Fibroblast of pulmonary artery (primary cell): ENCODE results near the gene CASTOR1.
"Not testable (repeated sequence)": the region's sequence is repeated elsewhere in the genome, so short reads cannot be mapped to it uniquely, and the experiment has no call there.

Experiments used
- DNase-seq: peaks from one replicate; pipeline ENCODE4 v3.0.0-alpha.2; 2010; ENCODE audit warnings: low read depth
- H3K4me3 ChIP-seq: replicated peaks from 2 replicates; pipeline ENCODE4 v1.5.1; 2011; ENCODE audit warnings: low read depth, mild to moderate bottlenecking, control low read depth, low read length, moderate library complexity
- CTCF ChIP-seq: IDR thresholded peaks from 2 replicates; pipeline ENCODE4 v1.5.1; 2011; ENCODE audit warnings: mild to moderate bottlenecking, control low read depth, low read length, inconsistent platforms; ENCODE audit errors: missing control alignments

Gene CASTOR1

GRCh38 chr22:30289141-30289979 is at the start of gene CASTOR1:
CASTOR1 (minus strand) TSS chr22:30289505; CDS start chr22:30289497, 8 bp downstream.
- no peak for TF ChIP-seq CTCF
- H3K4me3 ChIP-seq = peak within 1 kb of the TSS; percentile 83
- peak; percentile 98 for DNase-seq

GRCh38 chr22:30338802-30339201 is 49.5 kb upstream of the CASTOR1 start:
- no peak for TF ChIP-seq CTCF
- no peak overlapping the region for H3K4me3 ChIP-seq
- no peak for DNase-seq

DNA sequence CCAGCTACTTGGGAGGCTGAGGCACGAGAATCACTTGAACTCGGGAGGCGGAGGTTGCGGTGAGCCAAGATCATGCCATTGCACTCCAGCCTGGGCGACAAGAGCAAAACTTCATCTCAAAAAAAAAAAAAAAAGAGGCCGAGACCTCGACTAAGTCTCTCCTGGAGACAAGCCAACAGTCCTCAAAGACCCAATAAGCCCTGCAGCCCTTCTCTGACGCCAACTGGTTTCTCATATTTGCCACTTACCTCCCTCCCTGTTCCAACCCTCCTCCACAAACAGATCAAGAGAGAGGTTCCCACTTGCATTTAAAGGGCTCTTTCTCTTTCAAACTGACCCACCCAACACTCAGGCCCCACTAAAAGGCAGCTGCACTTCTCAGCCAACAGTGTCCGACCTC is 49.0 kb upstream of the CASTOR1 start:
- DNase-seq, H3K4me3 ChIP-seq: not testable (repeated sequence)

- H3K4me3 ChIP-seq = no peak overlapping the region
- DNase-seq = no peak
- TF ChIP-seq CTCF = no peak
These were observed 48.1 kb upstream of the CASTOR1 start for GRCh38 chr22:30337461-30337778.

DNA sequence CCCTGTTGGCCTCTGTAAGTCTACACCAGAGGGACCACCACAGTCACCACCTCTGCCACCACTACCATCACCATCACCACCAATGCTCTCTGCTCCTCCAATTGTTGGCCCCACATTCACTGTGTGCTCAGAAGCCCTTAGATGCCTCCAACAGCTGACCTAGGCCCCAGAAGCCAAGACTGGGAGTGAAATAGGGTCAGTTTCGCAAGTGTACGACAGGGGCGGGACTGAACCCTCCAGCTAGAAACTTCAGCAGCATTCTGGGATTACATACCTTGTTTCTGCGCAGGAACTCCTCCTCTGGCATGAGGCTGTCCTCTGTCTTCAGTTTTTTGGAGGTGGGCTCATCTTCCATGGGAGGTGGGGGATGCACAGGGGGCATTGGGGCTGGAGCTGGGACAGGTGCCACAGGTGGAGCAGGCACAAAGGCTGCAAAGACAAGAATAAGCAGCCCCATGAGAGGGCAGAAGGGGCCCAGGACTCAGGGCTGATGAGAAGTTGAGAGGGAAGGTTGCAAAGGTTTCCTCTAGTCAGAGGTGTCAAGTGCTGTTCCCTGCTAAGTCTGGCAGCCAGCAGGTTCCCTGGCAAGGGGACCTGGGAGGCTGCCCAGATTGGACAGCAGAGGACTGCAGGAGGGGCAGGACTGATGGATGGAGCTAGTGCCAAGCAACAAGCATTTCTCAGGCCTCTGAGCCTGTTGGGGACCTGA is 47.6 kb upstream of the CASTOR1 start:
- no peak overlapping the region for H3K4me3 ChIP-seq
- no peak for DNase-seq
- no peak for TF ChIP-seq CTCF

DNA sequence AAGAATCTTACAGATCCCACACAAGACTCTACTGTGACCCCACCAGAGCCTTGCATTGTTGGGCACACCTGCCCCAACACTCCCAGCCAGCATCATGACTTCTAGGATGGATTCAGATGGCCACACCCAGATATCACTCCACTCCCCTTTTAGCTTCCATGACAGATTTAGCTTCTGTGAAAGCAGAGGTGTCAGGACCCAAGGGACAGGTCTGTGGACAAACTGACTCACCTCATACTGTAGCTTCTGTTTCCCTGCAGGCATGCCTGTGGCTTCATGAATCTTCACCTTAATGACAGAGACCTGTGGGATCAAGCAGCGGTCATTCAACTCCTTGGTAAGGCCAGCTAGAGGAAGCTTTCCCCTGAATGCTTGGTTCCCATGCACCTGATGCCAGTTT is 45.9 kb upstream of the CASTOR1 start:
- no peak for TF ChIP-seq CTCF

DNA sequence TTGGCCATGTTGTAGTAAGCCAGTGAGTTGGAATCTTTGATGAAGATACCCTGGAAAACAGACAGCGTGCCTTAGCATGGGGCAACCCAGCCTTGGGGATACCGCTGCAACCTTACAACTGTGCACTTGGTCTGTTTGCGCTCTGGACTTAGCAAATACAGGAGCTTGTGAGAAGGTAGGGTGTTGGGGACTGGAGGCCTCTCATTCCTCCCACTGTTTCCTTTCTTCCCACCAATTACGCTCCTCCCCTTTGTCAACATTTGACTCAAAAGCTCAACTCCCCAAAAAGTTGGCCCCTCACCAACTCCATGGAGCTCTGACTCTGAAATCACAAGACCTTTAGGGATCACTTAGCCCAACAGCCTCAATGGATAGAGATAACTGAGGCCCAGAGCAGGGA is 45.3 kb upstream of the CASTOR1 start:
- no peak overlapping the region for H3K4me3 ChIP-seq
- TF ChIP-seq CTCF = no peak
- no peak for DNase-seq

More for the DNA sequence above, 45.9 kb upstream of the CASTOR1 start:
- no peak overlapping the region for H3K4me3 ChIP-seq
- DNase-seq = no peak
